Right lobe of liver (tissue), 6 donors: ENCODE measurements around the gene PHLDB2. TPM values are rescaled to one million over a fixed set of nuclear protein-coding genes. Genes with fewer than 3 reads are reported as not detected.

Experiments
- ATAC-seq, 4 donors: fragments of 200-7000 bp; cut with Tn5 transposase; one replicate each; pipeline ENCODE4 v1.9.1; 2020; ENCODE audit warnings: mild to moderate bottlenecking in 4 of 4, moderate library complexity in 4 of 4
- DNase-seq, 3 donors: peaks; one replicate each; pipeline ENCODE4 v3.0.0-alpha.2; 2020
- H3K27ac ChIP-seq, 3 donors: fragments of 200-600 bp; one replicate each; pipeline ENCODE4 v1.8.0; 2022
- H3K27me3 ChIP-seq, 2 donors: fragments of 200-600 bp; one replicate each; pipeline ENCODE4 v1.8.0; 2022
- H3K36me3 ChIP-seq, 4 donors: fragments of 200-600 bp; sonication (generic) in 1 of 4; one replicate each; pipeline versions ENCODE4 v1.5.1 to v1.8.0; 2017 to 2022; ENCODE audit warnings: control low read depth in 1 of 4
- H3K4me1 ChIP-seq, 4 donors: fragments of 200-600 bp; sonication (generic) in 1 of 4; one replicate each; pipeline versions ENCODE4 v1.5.1 to v1.8.0; 2017 to 2022; ENCODE audit warnings: control low read depth in 1 of 4
- H3K4me3 ChIP-seq, 3 donors: fragments of 200-600 bp; one replicate each; pipeline ENCODE4 v1.8.0; 2022
- H3K9me3 ChIP-seq, 4 donors: fragments of 200-600 bp; sonication (generic) in 1 of 4; one replicate each; pipeline versions ENCODE4 v1.5.1 to v1.8.0; 2017 to 2022; ENCODE audit warnings: control low read depth in 1 of 4
- POLR2A ChIP-seq: fragments of 450-650 bp; IDR thresholded peaks from one replicate; pipeline ENCODE4 v1.6.1; 2017; ENCODE audit warnings: antibody characterized with exemption, mild to moderate bottlenecking
- WGBS: methylation state at CpG from one replicate; pipeline ENCODE4 v1.1.6; 2018; ENCODE audit warnings: low coverage, low lambda C conversion rate; ENCODE audit not compliant: insufficient coverage; ENCODE audit errors: missing lambda C conversion rate; 5-methylcytosine and 5-hydroxymethylcytosine counted together
- intact Hi-C, 2 donors: fragments of 100-400 bp; cut with DNase I; formaldehyde crosslinking; loops; one replicate each; pipeline versions ENCODE4 v1.11.2 to v1.14.1; 2022
- total RNA-seq, 6 experiments: library from RNA; depleted of rRNA in 2 of 6; stranded (reverse); fragments of >200 nt in 2 of 6; fragmentation: NEBNext Ultra II Directional in 3 of 6; extraction: Animal tissue kit (Norgen Biotek cat#: 25700) in 3 of 6; gene quantifications; one replicate each; pipeline versions ENCODE4 v1.1.0 to v1.2.4, GENCODE V29; 2016 to 2023
- TF ChIP-seq, protein P1 (sequence below), 4 donors: fragments of 200-600 bp in 3 of 4; fragments of 450-650 bp in 1 of 4; IDR thresholded peaks; one replicate each; pipeline versions ENCODE4 v1.5.1 to v1.8.0; 2016 to 2022; ENCODE audit warnings: antibody characterized with exemption in 4 of 4, mild to moderate bottlenecking in 2 of 4
- donor health status: DM: no; HTN: yes; CAD: no.
- donor health status: DM: no; HTN: no; CAD: no.
- donor health status: DM: no; HTN: no; CAD: no.
- donor health status: DM: no; HTN: yes; CAD: no.
- donor health status: DM: no; HTN: yes; CAD: no.

The PHLDB2 gene
- total RNA-seq, 6 experiments from 2014 or later = 21.9 to 40.6 (median 31.2) TPM

- 100% methylated on average over 3 of the region's 4 CpGs for WGBS
- DNase-seq (no peak), ATAC-seq (no peak)
- peaks cover 0 to 46% (median 8%) of the 10 kb centered on the region in 4 donors for H3K36me3 ChIP-seq
- no peak overlapping the region for H3K4me3 ChIP-seq
- H3K4me1 ChIP-seq = no peaks in the 10 kb centered on the region
- intact Hi-C loops = no loop called here
- no peaks in the 10 kb centered on the region for H3K9me3 ChIP-seq
- TF ChIP-seq POLR2A = no peak
- TF ChIP-seq, protein P1, sequence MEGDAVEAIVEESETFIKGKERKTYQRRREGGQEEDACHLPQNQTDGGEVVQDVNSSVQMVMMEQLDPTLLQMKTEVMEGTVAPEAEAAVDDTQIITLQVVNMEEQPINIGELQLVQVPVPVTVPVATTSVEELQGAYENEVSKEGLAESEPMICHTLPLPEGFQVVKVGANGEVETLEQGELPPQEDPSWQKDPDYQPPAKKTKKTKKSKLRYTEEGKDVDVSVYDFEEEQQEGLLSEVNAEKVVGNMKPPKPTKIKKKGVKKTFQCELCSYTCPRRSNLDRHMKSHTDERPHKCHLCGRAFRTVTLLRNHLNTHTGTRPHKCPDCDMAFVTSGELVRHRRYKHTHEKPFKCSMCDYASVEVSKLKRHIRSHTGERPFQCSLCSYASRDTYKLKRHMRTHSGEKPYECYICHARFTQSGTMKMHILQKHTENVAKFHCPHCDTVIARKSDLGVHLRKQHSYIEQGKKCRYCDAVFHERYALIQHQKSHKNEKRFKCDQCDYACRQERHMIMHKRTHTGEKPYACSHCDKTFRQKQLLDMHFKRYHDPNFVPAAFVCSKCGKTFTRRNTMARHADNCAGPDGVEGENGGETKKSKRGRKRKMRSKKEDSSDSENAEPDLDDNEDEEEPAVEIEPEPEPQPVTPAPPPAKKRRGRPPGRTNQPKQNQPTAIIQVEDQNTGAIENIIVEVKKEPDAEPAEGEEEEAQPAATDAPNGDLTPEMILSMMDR (IDR thresholded peaks at IDR 0.05) = no peak
- H3K27me3 ChIP-seq = no peaks in the 10 kb centered on the region
- H3K27ac ChIP-seq = no peak overlapping the region
These were observed 85.3 kb downstream of the PHLDB2 start for GRCh38 chr3:111944372-111944771.

GRCh38 chr3:111947231-111947630 is 88.2 kb downstream of the PHLDB2 start:
- Histone ChIP-seq H3K27me3 (no peaks in the 10 kb centered on the region), H3K9me3 (no peaks in the 10 kb centered on the region), H3K36me3 (peaks cover 0 to 26% (median 2%) of the 10 kb centered on the region in 4 donors), H3K4me3 (no peak overlapping the region), H3K4me1 (no peaks in the 10 kb centered on the region), H3K27ac (no peak overlapping the region)
- 70% methylated on average over 1 of the region's 1 CpG for WGBS
- DNase-seq = no peak
- TF ChIP-seq, protein P1 (IDR thresholded peaks at IDR 0.05) = no peak
- TF ChIP-seq POLR2A = no peak
- intact Hi-C loops = no loop called here
- ATAC-seq = no peak

DNA sequence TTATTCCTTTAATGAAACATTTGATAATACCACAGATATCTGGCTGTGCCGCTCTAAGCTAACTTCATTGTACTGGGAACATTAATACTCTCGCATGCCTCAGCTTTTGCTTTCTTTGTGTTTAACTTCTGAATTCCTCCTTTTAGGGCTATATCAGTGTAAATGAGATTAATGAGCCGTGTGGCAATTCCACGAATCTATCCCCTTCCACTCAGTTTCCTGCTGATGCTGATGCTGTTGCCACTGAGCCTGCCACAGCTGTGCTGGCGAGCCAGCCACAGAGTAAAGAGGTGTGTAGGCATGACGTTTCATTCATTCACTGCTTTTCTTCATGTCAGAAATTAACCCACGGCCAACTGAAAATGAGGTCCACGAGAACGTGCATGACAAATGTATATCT is 89.7 kb downstream of the PHLDB2 start:
- H3K36me3 ChIP-seq = peaks cover 0 to 26% (median 7%) of the 10 kb centered on the region in 4 donors
- H3K4me1 ChIP-seq = no peaks in the 10 kb centered on the region
- H3K27me3 ChIP-seq = no peaks in the 10 kb centered on the region
- no peak for DNase-seq
- H3K9me3 ChIP-seq = no peaks in the 10 kb centered on the region
- no peak for ATAC-seq
- intact Hi-C loops = no loop called here
- no peak overlapping the region for H3K4me3 ChIP-seq
- H3K27ac ChIP-seq = no peak overlapping the region
- TF ChIP-seq, protein P1 (IDR thresholded peaks at IDR 0.05) = no peak
- TF ChIP-seq POLR2A = no peak
- 87% methylated on average over 9 of the region's 9 CpGs for WGBS

DNA sequence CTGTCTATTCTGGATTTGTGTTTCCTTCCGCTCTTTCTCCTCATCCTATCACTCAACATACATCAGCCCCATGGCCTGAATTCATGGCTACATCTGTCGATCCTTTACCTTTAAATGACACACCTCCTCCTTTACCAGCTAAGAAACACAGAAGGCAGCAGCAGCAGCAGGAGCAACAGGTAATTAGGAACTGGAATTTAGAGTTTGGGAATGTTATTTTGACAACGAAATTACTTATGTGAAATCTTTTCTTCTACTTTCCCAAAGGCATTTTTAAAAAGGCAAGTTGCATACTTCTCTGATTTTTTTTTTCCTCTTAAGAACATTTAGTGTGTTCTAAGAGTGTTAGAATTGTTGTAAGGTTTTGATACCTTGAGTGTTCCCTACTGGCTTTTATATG is 90.6 kb downstream of the PHLDB2 start:
- peaks cover 0 to 29% (median 7%) of the 10 kb centered on the region in 4 donors for H3K36me3 ChIP-seq
- intact Hi-C loops = no loop called here

More for the DNA sequence above, 90.6 kb downstream of the PHLDB2 start:
- Histone ChIP-seq H3K27me3 (no peaks in the 10 kb centered on the region), H3K4me3 (no peak overlapping the region), H3K27ac (no peak overlapping the region), H3K9me3 (no peaks in the 10 kb centered on the region), H3K4me1 (no peaks in the 10 kb centered on the region)
- DNase-seq (no peak), ATAC-seq (no peak)
- WGBS = 92% methylated on average over 3 of the region's 3 CpGs
- TF ChIP-seq, protein P1 (IDR thresholded peaks at IDR 0.05) = no peak
- no peak for TF ChIP-seq POLR2A
